ENCODE measurements around the gene FNBP1.

DNA sequence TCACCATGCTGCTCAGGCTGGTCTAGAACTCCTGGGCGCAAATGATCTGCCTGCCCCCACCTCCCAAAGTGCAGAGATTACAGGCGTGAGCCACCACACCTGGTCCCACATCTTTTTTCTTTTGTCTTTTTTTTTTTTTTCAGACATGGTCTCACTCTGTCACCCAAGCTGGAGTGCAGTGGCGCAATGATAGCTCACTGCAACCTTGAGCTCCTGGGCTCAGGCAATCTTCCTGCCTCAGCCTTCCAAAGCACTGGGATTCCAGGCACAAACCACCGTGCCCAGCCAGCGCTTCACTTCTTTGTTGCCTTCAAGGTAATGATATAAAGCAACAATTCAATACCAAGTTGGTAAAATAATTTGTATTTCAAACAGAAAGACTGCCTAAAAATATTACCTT lies 128.9 kb downstream of the FNBP1 start:
- TF ChIP-seq, protein P1, sequence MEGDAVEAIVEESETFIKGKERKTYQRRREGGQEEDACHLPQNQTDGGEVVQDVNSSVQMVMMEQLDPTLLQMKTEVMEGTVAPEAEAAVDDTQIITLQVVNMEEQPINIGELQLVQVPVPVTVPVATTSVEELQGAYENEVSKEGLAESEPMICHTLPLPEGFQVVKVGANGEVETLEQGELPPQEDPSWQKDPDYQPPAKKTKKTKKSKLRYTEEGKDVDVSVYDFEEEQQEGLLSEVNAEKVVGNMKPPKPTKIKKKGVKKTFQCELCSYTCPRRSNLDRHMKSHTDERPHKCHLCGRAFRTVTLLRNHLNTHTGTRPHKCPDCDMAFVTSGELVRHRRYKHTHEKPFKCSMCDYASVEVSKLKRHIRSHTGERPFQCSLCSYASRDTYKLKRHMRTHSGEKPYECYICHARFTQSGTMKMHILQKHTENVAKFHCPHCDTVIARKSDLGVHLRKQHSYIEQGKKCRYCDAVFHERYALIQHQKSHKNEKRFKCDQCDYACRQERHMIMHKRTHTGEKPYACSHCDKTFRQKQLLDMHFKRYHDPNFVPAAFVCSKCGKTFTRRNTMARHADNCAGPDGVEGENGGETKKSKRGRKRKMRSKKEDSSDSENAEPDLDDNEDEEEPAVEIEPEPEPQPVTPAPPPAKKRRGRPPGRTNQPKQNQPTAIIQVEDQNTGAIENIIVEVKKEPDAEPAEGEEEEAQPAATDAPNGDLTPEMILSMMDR (IDR thresholded peaks at IDR 0.05; ENCODE audit: low read depth, low read length), result no peak
- TF ChIP-seq POLR2A (IDR thresholded peaks at IDR 0.05; ENCODE audit: extremely low read depth, insufficient read length) (no peak), MAX (IDR thresholded peaks at IDR 0.05; ENCODE audit: low read depth, low read length) (no peak), MYC (IDR thresholded peaks at IDR 0.05; ENCODE audit: low read depth, low read length) (no peak)
